Measurements from ENCODE around the gene PRM3.

The PRM3 gene

DNA sequence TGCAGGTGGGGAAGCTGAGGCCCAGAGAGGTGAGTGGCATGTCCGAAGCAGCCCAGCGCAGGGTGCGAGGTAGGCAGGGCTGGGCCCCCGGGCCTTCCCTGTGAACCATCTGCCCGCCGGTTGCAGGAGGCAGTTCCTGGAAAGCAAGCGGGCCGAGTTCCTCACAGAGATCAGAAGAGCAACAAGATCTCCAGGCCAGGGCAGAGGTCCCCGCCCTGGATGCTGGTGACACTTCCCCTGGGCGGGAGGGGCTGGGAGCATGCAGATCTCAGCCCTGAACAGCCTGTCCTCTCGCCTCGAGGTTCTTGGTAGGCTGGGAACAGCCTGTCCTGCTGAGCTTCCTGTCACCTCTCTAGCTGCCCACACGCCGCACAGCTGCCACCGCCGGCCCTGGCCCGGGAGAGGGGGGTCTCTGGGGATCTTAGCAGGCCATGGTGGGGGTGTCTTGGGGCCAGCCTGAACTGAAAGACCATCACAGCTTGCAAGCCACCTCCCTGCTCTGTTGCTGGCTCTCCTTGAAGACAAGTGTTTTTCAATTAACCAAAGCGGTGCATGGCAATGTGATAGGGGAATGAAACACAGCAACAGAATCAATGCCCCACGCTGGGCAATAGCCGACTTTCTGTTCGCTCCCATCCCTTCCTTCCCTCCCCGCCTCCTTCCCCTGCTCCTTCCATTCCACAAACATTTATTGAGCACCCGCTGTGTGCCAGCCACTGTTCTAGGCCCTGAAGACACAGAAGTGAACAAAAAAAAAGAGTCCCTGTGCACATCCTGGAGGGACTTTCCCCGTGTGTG, 49.1 kb downstream of the PRM3 start:
- peak; percentile 21 to 22 for ATAC-seq
